CD14-positive monocyte (primary cell): ENCODE measurements around the gene RBP5. TPM values are rescaled to one million over a fixed set of nuclear protein-coding genes. Genes with fewer than 3 reads are reported as not detected.

ENCODE experiments used
- DNase-seq, 3 donors: peaks; one replicate each; pipeline ENCODE4 v3.0.0-alpha.2; 2011 to 2022
- H2AFZ ChIP-seq: 2 replicates; pipeline ENCODE4 v1.6.0; 2012; ENCODE audit warnings: mild to moderate bottlenecking, low read depth, low read length, inconsistent platforms; ENCODE audit not compliant: insufficient read depth, poor library complexity, severe bottlenecking
- H3K27ac ChIP-seq, 2 donors: 1 replicate in 1 of 2; 2 replicates in 1 of 2; pipeline ENCODE4 v1.5.1; 2012 to 2013; ENCODE audit warnings: low read length in 2 of 2, control low read depth in 1 of 2, inconsistent platforms in 1 of 2, low read depth in 1 of 2, mild to moderate bottlenecking in 1 of 2
- H3K27me3 ChIP-seq, 2 donors: one replicate each; pipeline versions ENCODE4 v1.6.0 to v1.6.1; 2011 to 2013; ENCODE audit warnings: low read length in 2 of 2; ENCODE audit not compliant: control insufficient read depth in 2 of 2, insufficient read depth in 2 of 2
- H3K36me3 ChIP-seq, 2 donors: replicated peaks in 1 of 2; 1 replicate in 1 of 2; 2 replicates in 1 of 2; pipeline versions ENCODE4 v1.5.1 to v1.6.1; 2012 to 2013; ENCODE audit warnings: low read length in 2 of 2, control low read depth in 1 of 2, inconsistent platforms in 1 of 2, mild to moderate bottlenecking in 1 of 2; ENCODE audit not compliant: insufficient read depth in 2 of 2, control insufficient read depth in 1 of 2
- H3K4me1 ChIP-seq, 2 donors: 1 replicate in 1 of 2; 2 replicates in 1 of 2; pipeline versions ENCODE4 v1.5.1 to v1.6.1; 2012 to 2013; ENCODE audit warnings: low read length in 2 of 2, control low read depth in 1 of 2, inconsistent platforms in 1 of 2, mild to moderate bottlenecking in 1 of 2, moderate library complexity in 1 of 2; ENCODE audit not compliant: insufficient read depth in 2 of 2, control insufficient read depth in 1 of 2
- H3K4me2 ChIP-seq: replicated peaks from 2 replicates; pipeline ENCODE3; 2012; ENCODE audit warnings: low read length, moderate library complexity, mild to moderate bottlenecking; ENCODE audit not compliant: poor library complexity, severe bottlenecking; ENCODE audit errors: extremely low read depth
- H3K4me3 ChIP-seq, 3 experiments: fragments of 200-600 bp in 1 of 3; sonication (generic) in 1 of 3; replicated peaks in 1 of 3; 1 replicate in 2 of 3; 2 replicates in 1 of 3; pipeline ENCODE4 v1.5.1; 2011 to 2013; ENCODE audit warnings: low read length in 3 of 3, mild to moderate bottlenecking in 3 of 3, control low read depth in 2 of 3, low read depth in 2 of 3, inconsistent platforms in 1 of 3, moderate library complexity in 1 of 3
- H3K79me2 ChIP-seq: 2 replicates; pipeline ENCODE4 v1.6.0; 2012; ENCODE audit warnings: mild to moderate bottlenecking, control low read depth, inconsistent platforms, low read length, moderate library complexity; ENCODE audit not compliant: insufficient read depth
- H3K9ac ChIP-seq: 2 replicates; pipeline ENCODE4 v1.6.0; 2017; ENCODE audit warnings: low read length, mild to moderate bottlenecking; ENCODE audit not compliant: insufficient read depth, poor library complexity, severe bottlenecking
- H3K9me3 ChIP-seq, 2 donors: replicated peaks in 1 of 2; 1 replicate in 1 of 2; 2 replicates in 1 of 2; pipeline versions ENCODE4 v1.5.1 to v1.6.1; 2012 to 2013; ENCODE audit warnings: low read length in 2 of 2, control low read depth in 1 of 2; ENCODE audit not compliant: control insufficient read depth in 1 of 2, insufficient read depth in 1 of 2
- H4K20me1 ChIP-seq: 2 replicates; pipeline ENCODE4 v1.6.0; 2012; ENCODE audit warnings: mild to moderate bottlenecking, low read length, control low read depth, moderate library complexity; ENCODE audit not compliant: insufficient read depth
- H3K27ac Mint-ChIP-seq, 7 donors: one replicate each; pipeline ENCODE4 v1.8.0; 2020; ENCODE audit warnings: mild to moderate bottlenecking in 7 of 7, mixed read lengths in 7 of 7, moderate library complexity in 6 of 7, inconsistent platforms in 2 of 7
- H3K27me3 Mint-ChIP-seq, 3 donors: one replicate each; pipeline ENCODE4 v1.8.0; 2021 to 2022; ENCODE audit warnings: low read depth in 3 of 3, mild to moderate bottlenecking in 3 of 3, mixed read lengths in 3 of 3, moderate library complexity in 3 of 3, inconsistent platforms in 1 of 3
- H3K36me3 Mint-ChIP-seq, 2 donors: one replicate each; pipeline ENCODE4 v1.8.0; 2020; ENCODE audit warnings: mixed read lengths in 2 of 2, inconsistent platforms in 1 of 2, mild to moderate bottlenecking in 1 of 2
- H3K4me1 Mint-ChIP-seq: one replicate; pipeline ENCODE4 v1.8.0; 2020; ENCODE audit warnings: mild to moderate bottlenecking, mixed read lengths
- H3K4me3 Mint-ChIP-seq, 2 donors: one replicate each; pipeline ENCODE4 v1.8.0; 2020; ENCODE audit warnings: mild to moderate bottlenecking in 2 of 2, mixed read lengths in 2 of 2, moderate library complexity in 1 of 2
- H3K9me3 Mint-ChIP-seq, 7 donors: one replicate each; pipeline ENCODE4 v1.8.0; 2020 to 2022; ENCODE audit warnings: mixed read lengths in 7 of 7, mild to moderate bottlenecking in 6 of 7, moderate library complexity in 6 of 7, inconsistent platforms in 2 of 7
- CTCF ChIP-seq: fragments of 200-600 bp; IDR thresholded peaks from one replicate; pipeline ENCODE4 v1.8.0; 2022; ENCODE audit warnings: antibody characterized with exemption, mild to moderate bottlenecking
- WGBS: methylation state at CpG from one replicate; pipeline ENCODE4 v1.1.5; 2013; ENCODE audit warnings: missing lambda C conversion rate; ENCODE audit not compliant: insufficient coverage; 5-methylcytosine and 5-hydroxymethylcytosine counted together
- intact Hi-C, 2 donors: fragments of 100-400 bp; cut with micrococcal nuclease; formaldehyde crosslinking; loops; one replicate each; pipeline versions ENCODE4 v1.15.0 to v1.15.1; 2023
- polyA plus RNA-seq, 3 donors: library from polyadenylated mRNA; depleted of rRNA in 1 of 3; unstranded in 2 of 3; stranded (reverse) in 1 of 3; fragments of 300-500 nt in 2 of 3; fragments of >200 nt in 1 of 3; fragmentation: Illumina TruSeq in 2 of 3; gene quantifications; 1 replicate in 2 of 3; 2 replicates in 1 of 3; pipeline ENCODE4 v1.2.3, GENCODE V29; 2012 to 2021

Gene RBP5
- polyA plus RNA-seq, 3 donors: not detected

DNA sequence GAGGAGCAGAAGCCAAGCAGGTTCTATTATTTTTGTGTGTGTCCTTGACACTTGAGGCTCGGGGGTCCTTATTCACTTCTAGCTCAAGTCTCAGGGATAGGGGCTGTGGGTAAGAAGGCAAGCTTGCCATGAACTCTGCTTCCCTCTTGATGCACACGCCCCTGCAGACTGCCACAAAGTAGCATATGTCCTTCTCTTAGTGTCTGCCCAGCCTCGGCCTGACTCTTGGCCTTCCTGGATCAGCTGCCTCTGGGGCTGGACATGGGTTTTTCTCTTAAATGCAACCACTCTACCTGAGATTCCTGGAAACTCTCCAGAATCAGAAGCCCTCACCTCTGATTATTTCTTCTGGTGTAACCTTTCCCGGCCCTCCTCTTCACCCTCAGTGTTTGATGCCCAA is 32.6 kb upstream of the RBP5 start:
- no peak overlapping the region for H3K27ac ChIP-seq
- H3K4me2 ChIP-seq: no peak overlapping the region
- Mint-ChIP-seq H3K27me3 (peaks cover 14 to 27% (median 15%) of the 10 kb centered on the region in 3 donors), H3K4me1 (peaks cover 5% of the 10 kb centered on the region), H3K4me3 (no peak overlapping the region), H3K36me3 (peaks cover 0 to 9% of the 10 kb centered on the region in 2 donors), H3K27ac (peak overlapping the region in 1 of 7 donors; percentile 66), H3K9me3 (peaks cover 2 to 12% (median 8%) of the 10 kb centered on the region in 7 donors)
- H4K20me1 ChIP-seq: no peaks in the 10 kb centered on the region
- TF ChIP-seq CTCF: no peak
- no peak overlapping the region for H2AFZ ChIP-seq
- no peak overlapping the region for H3K4me3 ChIP-seq
- no peak overlapping the region for H3K9ac ChIP-seq
- H3K9me3 ChIP-seq: peaks cover 1 to 4% of the 10 kb centered on the region in 2 donors
- intact Hi-C loops: no loop called here
- DNase-seq: no peak
- H3K27me3 ChIP-seq: peaks cover 0 to 12% of the 10 kb centered on the region in 2 donors
- 79% methylated on average over 2 of the region's 4 CpGs for WGBS
- H3K36me3 ChIP-seq: no peaks in the 10 kb centered on the region
- no peaks in the 10 kb centered on the region for H3K4me1 ChIP-seq
- H3K79me2 ChIP-seq: no peaks in the 10 kb centered on the region

DNA sequence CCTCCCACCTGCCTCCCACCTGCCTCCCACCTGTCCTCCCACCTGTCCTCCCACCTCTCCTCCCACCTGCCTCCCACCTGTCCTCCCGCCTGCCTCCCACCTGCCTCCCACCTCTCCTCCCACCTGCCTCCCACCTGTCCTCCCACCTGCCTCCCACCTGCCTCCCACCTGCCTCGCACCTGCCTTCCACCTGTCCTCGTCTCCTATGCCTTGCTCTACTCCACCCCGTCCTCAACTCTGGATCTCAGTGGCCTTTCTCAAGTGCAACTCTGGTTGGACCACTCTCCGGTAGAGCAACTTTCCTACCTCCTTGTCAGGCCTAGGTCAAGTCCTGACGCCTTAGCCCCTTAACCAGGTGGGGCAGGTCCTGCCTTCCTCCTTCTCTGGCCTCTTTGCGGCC is 31.5 kb upstream of the RBP5 start:
- Histone ChIP-seq H4K20me1 (no peaks in the 10 kb centered on the region), H3K79me2 (no peaks in the 10 kb centered on the region), H3K36me3 (no peaks in the 10 kb centered on the region), H3K9me3 (no peaks in the 10 kb centered on the region), H3K4me3 (no peak overlapping the region), H2AFZ (no peak overlapping the region), H3K9ac (no peak overlapping the region), H3K27ac (no peak overlapping the region), H3K4me2 (no peak overlapping the region), H3K27me3 (peaks cover 0 to 12% of the 10 kb centered on the region in 2 donors), H3K4me1 (no peaks in the 10 kb centered on the region)
- peaks cover 14 to 27% (median 15%) of the 10 kb centered on the region in 3 donors for H3K27me3 Mint-ChIP-seq
- WGBS: 96% methylated on average over 6 of the region's 7 CpGs
- peaks cover 0 to 16% of the 10 kb centered on the region in 2 donors for H3K36me3 Mint-ChIP-seq
- peaks cover 5% of the 10 kb centered on the region for H3K4me1 Mint-ChIP-seq
- peak overlapping the region in 1 of 7 donors; percentile 61 for H3K27ac Mint-ChIP-seq
- H3K9me3 Mint-ChIP-seq: peaks cover 0 to 11% (median 2%) of the 10 kb centered on the region in 7 donors
- DNase-seq: no peak
- peak overlapping the region in 1 of 2 donors; percentile 17 for H3K4me3 Mint-ChIP-seq
- TF ChIP-seq CTCF: no peak
- intact Hi-C loops: no loop called here
